ENCODE results near the gene FAM222A.

GRCh38 chr12:109711596-109712461, 1.8 kb upstream of the FAM222A start:
- TF ChIP-seq CTCF (IDR thresholded peaks at IDR 0.05; ENCODE audit: insufficient read depth, low read length, poor library complexity, severe bottlenecking) (no peak), EZH2phosphoT487 (conservative IDR thresholded peaks at IDR 0.05; ENCODE audit: low read length) (no peak)

Data from SU-DHL-6 (cell line).